CMK (cell line): ENCODE data around the gene PRKG1.
"Not testable (repeated sequence)": the region's sequence is repeated elsewhere in the genome, so short reads cannot be mapped to it uniquely, and the experiment has no call there.

Experiments used
- DNase-seq: peaks from one replicate; pipeline ENCODE4 v3.0.0-alpha.2; 2010; ENCODE audit warnings: low read depth

PRKG1 gene

DNA sequence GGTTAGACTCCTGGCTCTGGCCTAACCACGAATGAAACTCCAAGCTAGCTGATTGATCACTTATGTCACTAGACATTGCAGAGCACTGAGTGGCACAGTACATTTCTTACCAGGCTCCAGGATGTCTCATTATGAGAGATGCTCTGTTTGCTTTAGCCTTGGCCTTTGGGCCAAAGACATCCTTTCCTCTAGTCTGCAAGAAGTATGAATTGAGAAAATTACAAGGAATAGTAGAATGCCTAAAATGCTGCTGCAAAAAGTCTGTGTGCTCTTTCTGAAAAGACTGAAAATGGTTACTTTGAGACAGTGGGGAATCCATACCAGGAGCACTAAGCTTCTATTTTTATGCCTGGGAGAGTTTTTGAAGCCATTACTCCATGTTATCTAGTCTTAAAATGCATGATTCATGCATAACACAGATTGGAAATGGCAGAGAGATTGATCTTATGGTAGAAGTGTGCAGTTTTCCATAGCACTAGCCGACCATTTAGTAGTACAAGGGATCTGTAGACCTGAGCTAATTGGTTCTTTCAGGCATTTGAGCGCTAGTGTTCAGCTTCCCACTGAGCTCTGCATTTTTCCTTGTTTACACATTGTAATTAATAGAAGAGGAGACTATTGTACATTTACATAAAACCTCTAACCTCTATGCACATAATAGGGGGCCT lies 303.8 kb downstream of the PRKG1 start:
- no peak for DNase-seq

DNA sequence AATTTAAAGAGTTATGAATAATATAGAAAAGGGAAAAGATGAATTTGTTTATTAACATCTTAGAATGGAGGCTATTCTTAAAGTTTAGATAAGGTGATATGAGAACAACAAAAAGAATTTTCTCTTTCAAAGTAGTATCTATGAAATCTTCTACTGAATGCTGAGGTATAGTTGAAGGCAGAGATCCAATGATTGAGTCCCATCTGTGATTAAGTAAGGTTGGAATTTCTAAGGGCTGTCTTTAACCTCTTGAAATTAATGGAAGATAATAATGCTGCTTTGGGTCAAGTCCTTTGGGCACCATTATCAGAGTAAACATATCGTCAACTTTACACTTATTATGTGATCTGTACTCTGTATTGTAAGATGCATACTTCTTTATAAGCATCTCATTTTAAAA lies 307.9 kb downstream of the PRKG1 start:
- DNase-seq = no peak

DNA sequence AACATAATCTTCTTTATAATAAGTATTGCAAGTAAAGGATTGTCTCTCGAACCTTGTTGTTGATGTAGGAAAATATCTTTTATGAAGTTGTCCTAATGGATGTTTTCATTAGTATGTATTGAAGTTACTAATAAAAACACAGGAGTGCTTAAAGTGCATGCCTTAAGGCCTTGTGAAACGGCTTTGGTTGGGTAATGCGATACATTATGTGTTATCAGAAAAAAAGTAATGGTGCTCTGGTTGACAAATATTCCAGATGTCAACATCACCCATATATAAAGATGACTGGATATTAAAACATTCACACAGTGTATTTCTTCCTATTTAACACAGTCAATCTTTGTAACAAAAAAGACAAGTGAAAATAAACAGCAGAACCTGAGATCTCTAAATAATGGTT lies 310.7 kb downstream of the PRKG1 start:
- no peak for DNase-seq

DNA sequence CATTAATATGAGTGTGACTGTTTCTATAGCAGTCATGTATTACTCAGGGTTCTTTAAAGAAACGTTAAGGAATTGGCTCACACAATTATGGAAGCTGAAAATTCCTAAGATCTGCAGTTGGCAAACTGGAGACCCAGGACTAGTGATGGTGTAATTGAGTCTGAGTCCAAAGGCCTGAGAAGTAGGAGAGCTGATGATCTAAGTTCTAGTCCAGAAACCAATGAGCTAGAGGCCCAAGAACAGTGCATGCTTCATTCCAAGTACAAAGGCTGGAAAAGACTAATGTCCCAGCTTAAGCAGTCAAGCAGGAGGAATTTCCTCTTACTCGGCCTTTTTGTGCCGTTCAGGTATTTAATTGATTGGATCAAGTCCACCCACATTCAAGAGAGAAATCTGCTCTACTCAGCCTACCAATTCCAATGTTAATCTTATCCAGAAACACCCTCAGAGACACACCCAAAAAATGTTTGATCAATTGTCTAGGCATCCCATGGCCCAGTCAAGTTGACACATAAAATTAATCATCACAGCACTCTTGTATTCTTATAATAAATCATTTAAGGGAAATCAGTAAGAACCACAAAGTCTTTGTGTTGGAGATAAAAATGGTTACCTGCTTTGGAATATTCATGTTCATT lies 312.1 kb downstream of the PRKG1 start:
- no peak for DNase-seq

DNA sequence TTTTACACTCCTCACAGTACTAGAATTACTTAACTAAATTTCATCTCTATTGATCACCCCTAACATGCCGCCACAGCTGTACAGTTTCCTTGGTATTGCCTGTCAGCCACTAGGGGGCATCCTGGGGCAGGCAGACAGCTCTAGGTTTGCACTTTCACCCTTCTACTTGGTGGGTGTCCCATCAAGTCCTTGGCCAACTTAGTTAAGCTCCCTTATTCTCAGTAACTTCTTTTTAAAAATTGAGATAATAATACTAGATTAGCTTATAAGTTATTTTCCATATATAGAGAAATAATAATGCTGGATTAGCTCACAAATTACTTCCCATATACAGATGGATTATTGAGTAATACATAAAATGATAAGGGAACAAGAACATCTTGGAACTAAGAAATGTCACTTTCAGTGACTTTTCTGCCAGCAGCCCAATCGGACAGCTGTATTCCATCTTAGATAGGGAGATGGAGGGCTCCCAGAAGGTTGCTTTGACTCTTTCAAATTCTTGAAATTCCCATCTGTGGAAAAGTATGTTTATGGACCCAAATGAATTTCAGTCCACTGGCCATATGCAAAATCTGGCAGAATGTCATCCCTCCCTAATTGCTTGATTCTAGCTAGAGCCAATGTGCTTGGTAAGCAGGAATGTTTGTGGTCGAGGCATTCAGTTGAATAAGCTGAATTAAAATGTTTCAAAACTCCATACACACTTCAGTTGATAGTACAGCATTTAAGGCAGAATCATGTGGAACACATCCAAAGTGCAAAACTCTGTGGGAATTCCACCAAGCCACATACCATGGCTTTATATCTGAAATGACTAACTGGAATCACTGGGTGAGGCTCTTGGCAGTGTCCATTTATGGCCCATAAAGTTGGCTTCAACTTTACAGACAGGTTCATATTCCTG lies 315.4 kb downstream of the PRKG1 start:
- DNase-seq = peak; percentile 18

DNA sequence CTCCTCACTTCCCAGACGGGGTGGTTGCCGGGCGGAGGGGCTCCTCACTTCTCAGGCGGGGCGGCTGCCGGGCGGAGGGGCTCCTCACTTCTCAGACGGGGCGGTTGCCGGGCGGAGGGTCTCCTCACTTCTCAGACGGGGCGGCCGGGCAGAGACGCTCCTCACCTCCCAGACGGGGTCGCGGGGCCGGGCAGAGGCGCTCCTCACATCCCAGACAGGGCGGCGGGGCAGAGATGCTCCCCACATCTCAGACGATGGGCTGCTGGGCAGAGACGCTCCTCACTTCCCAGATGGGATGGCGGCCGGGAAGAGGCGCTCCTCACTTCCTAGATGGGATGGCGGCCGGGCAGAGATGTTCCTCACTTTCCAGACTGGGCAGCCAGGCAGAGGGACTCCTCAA lies 318.7 kb downstream of the PRKG1 start:
- not testable (repeated sequence) for DNase-seq

DNA sequence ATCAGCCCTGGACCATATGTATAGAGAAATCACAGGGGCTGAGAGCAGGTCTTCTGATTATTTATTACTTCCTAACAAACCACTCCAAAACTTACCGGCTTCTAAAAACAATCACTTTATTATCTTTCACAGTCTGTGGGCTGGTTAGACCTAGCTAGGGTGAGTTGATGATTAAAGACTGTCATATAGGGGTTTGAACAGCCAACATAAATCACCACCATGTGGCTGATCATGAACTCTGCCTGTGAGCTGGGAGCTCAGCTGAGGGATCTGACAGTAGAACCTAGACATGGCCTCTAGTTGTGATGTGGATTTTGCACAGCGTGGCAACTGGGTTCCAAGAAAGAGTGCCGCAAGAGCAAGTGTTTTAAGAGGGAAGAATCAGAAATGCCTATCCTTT lies 319.8 kb downstream of the PRKG1 start:
- DNase-seq = no peak

DNA sequence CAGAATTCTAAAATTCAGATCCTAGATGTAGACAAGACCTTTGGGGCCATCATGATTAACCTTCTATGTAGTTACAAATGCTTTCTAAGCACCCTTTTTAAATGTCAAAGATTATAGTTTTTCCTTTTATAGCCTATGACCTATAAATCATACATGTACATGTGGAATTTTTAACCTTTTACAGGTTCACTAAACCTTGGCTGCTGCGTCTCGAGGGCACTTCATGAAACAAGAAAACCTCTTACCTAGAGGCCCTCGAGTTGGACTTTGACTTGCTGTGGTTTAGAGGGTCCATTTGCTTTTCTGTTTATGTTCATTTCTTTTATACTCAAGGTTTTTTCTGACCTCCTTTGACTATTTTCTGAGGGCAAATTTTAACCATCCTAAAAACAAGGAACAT lies 323.0 kb downstream of the PRKG1 start:
- no peak for DNase-seq

DNA sequence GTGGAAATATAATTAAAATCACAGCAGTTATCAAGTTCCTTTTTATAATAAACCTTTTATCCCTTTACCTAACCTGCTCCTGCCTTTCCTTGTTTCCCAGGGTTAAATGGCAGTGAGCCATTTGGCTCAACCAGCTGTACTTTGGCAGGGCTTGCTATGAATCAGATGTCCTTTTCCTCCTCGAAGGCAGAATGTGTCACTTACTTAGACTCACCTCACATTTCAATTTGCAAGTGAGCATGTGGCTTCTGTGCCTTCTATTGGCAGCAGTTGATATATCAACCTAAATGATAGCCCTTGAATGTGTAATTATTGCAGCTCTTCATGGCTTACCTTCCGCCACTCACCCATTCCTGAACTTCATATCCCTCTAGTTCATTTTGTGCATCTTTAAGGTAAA lies 323.4 kb downstream of the PRKG1 start:
- DNase-seq = no peak

DNA sequence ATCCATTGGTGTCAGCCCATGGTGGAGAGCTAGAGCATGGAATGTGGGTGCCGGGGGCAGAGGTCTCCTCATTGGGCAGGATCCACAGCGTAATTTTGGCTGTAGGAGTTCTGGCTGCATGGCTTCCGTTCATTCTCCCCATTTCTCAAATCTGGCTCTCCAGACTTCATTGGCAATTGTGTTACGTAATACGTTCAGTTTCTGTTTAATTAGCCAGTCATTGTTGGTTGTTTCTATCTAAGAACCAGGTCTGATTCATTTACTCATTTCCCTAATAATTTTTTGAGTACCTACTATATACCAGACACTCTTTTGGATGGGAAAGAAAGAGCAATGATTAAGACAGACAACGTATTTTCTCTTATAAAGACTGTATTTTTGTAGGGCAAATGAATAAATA lies 325.6 kb downstream of the PRKG1 start:
- no peak for DNase-seq

DNA sequence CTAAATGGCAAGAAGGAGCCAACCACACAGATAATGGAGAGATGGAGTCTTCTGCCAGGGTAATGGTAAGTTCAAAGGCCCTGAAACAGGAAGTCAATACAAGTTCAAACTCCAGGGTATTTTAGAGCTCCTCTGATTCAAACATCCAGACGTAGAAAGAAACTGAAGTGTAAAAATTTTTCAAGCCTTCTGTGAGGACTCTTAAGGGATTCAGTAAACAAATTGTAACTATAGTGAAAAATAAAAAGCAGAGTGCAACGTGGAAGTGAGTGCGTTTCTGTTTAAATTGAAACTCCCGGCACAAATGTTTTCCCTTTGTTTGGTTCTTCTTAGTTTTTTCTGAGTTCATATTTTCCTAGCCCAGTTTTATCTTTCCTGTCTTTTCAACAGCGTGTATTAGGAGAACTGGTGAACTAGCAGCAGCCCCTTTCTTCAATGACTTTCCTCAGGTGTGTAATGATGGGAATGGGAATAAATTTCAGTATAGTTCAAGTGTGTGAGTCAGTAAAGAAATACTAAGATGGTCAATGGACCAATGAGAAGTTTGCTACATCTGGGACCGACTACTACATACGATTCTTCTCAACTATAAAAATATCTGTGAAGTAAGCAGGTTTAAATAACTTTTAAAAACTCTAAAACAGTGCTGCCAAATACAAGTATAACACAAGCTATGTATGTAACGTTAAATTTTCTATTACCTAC lies 326.3 kb downstream of the PRKG1 start:
- DNase-seq = no peak

DNA sequence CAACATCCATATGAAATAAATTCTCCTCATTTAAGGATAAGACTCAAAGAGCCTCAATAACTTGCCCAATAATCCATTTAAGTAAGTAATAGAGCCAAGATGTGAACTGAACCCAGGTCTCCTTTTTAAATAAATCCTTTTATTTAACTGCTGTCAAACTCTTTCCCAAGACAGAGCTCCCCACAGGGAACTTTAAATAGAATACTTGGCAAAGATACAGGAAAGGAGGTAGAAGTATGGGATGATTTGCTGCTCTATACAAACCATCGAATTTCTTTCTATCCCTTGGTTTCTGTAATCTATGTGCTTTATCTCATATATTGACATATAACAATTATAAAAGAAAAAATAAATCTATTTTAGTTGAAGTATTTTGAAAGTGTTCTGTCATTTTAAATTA lies 329.2 kb downstream of the PRKG1 start:
- DNase-seq = no peak

DNA sequence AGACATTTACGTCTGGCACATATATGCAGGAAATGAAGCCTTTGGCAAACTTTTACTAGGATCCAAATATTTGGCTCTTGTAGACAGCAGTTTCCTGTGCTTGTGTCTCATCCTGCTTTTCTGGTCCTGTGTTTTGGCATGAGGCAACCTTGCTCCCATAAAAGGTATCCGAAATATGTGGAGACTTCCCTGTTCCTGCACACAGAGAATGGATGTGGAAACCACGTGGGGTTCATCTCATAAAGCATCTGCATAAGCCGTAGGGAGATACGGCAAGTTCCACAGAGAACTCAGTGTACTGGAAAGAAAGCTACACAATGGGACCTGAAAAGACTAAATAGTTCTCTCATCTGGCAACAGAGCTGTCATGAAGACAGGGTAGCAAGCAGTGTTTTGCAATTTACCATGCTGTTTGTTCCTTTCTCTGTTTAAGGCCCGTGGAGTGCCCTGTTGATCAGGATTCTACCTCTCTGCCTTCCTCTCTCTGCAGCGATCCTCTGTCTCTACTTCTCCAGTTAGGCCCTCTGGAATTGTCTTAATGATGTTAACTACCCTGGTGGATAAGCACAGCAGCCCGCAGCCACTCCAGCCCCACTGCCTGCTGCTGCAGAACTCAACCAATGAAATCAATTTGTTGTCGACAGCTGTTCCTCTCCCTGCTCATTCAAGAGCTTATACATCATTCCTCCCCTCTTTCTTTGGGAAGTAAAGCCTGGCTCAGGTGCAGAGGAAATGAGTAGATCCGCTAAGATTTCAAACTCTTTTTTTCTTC lies 331.5 kb downstream of the PRKG1 start:
- no peak for DNase-seq

DNA sequence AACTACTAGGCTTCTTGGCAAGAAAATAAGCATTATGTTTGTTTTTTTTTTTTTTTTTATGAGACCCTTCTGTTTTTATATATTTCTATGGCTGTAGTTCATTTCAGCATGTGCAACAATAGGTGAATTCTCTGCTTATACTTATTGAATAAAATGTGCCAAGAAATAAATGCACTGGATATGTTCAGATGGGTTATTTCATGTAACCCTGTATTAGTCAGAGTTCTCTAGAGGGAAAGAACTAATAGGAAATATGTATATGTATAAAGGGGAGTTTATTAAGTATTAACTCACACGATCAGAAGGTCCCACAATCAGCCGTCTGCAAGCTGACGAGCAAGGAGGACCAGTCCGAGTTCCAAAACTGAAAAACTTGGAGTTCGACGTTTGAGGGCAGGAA lies 332.3 kb downstream of the PRKG1 start:
- no peak for DNase-seq

DNA sequence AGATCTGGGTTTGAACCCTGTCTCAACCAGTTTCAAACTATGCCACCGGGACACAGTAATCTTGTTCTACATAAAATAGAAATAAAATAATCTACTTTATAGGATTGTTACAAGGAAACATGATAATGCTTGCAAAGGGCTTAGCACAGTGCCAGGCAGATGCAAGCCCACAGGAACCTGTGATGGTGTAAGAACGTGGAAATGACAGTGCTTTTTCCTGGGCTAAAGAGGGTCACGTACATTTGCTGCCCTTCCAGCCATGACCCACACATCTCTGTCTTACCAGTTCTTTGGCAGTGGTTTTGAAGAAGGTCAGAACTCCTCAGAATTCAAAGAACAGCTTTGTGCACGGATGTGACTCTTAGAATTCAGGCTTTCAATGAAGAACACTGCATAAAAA lies 342.2 kb downstream of the PRKG1 start:
- no peak for DNase-seq

DNA sequence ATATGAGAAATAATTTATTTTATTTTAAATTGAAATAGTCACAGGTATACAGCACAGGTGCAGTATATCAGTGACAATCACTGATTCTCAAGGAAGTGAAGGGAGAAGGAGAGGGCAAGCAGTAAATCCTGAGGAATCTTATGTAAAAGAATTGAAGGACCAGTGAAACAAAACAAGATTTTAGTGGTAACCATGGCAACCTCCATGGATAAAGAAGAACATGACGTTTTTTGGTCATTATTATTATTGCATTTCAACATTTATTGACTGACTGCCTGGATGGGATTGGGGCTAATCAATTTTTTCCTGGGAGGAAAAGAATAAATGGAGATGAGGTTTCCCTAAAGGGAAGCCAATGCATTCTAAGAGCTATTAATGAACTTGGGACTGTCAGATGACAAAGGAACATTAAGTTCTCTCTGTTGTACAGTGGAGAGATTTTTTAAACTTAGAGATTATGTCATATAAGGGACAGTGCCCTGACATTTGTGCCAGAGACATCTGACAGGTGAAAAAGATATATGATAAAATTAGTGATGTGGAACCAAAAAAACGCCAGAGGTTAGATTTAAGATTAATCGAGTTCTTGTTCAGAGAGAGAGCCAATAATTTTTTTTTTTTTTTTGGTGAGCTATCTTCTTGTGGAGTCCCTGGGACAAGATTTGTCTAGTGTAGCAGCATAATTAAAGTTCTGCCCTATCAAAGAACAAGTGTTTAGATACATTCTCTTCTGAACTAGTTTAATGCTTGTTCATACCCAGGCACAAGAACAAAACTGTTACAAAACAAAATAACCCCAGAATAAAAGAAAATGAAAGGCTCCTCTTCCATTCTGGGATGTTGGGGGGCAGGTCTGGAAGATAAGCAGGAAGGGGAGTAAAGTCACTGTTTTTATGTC lies 345.2 kb downstream of the PRKG1 start:
- no peak for DNase-seq

DNA sequence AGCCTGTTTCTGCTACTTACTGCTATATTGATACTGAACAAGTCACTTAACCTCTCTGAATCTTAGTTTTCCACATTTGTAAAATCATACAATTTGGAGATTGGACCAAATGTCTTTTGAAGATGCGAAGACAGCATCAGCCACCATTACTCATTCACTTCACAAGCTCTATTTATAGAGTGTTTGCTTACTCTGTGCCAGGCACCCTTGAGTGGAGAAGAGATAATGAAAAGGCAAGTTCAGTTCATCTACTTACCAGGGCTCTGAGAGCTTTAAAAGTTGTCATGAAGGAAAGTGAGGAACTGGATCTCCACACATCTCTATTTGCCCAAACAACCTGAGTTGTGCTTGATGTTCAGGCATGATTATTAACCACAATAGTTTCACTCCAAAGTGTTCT lies 347.6 kb downstream of the PRKG1 start:
- no peak for DNase-seq

DNA sequence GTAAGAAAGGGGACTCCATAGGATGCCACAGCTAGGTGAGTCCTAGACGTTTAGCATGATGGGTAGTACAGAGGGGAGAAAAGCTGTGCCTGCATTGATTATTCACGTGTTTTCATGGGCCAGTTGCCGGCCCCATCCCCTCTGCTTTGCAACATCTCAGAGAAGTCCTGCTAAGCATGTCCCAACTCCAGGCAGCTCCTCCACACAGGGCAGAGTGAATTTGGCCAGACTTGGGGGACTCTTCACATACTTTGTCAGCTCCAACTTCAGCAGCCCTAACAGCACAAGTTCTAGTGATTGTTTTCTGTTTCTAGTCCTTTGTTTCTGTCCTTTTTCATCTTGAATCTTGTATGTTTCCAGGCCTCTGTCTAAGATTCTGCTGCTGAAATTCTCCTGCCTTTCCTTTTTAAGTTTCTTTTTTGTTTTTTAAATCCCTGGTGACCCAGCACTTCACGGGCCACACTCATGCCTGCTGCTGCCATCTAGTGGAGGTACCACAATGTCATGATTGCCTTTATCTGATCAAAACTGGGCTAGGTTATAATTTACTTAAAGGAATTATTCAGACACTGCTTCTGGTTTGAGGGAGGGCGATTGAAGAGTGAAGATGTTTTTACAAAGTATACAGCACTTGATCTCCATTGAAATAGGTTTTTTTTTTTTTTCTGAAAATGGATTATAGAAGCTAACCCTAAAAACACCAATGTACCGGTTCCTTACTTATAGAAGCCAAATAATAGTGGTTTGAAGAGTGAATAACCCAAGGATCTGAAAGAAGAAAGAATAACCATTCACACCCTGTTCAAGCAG lies 348.2 kb downstream of the PRKG1 start:
- DNase-seq = no peak

DNA sequence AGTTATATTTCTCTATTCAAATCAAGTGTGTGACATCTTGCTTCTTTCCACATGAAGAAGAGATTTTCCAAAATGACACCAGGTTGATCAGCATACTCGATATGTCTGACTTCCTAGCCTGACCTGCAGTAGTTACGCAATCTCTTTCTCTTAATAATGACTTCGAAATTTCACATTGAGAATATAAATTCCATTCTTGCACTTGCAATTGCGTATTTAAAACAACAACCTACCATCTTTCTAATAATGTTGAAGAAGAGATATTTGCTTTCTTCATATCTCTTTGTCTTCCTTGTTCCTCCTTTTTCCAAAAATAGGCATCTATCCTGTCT lies 348.8 kb downstream of the PRKG1 start:
- no peak for DNase-seq

DNA sequence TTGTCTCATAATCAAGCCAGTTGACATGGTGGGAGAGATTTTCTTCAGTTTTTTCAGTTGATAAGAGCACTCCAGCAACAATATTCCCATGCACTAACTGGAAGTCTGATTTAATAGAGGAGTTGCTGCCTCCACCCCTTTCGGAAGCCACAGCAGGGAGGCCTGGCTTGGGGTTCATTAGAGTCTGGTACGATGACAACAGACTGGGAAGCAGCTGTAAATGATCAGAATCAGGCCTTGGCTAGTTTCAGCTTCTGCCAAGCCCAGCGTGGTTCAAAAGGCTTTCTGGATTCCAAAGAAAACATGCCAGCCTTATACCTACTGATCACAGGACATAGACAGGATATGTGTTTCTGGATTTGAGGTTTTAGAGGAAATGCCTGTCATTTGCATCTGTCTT lies 351.1 kb downstream of the PRKG1 start:
- no peak for DNase-seq
